Mesothelial cell of epicardium (in vitro differentiated cells): ENCODE data around the gene TICRR. TPM values are rescaled to one million over a fixed set of nuclear protein-coding genes. Genes with fewer than 3 reads are reported as not detected.

Source experiments
- DNase-seq, 2 experiments: peaks; one replicate each; pipeline ENCODE4 v3.0.0; 2021; ENCODE audit warnings: low spot score in 2 of 2; ENCODE audit not compliant: unreplicated experiment in 2 of 2
- H3K27ac Mint-ChIP-seq: 2 replicates; pipeline ENCODE4 v1.8.0; 2021; ENCODE audit warnings: mixed read lengths
- H3K27me3 Mint-ChIP-seq: 2 replicates; pipeline ENCODE4 v1.8.0; 2021; ENCODE audit warnings: low read depth, mixed read lengths
- H3K36me3 Mint-ChIP-seq: 2 replicates; pipeline ENCODE4 v1.8.0; 2021; ENCODE audit warnings: mixed read lengths
- H3K4me1 Mint-ChIP-seq: 2 replicates; pipeline ENCODE4 v1.8.0; 2021; ENCODE audit warnings: mixed read lengths
- H3K4me3 Mint-ChIP-seq: 2 replicates; pipeline ENCODE4 v1.8.0; 2021; ENCODE audit warnings: mild to moderate bottlenecking, moderate library complexity, mixed read lengths
- H3K9me3 Mint-ChIP-seq: 2 replicates; pipeline ENCODE4 v1.8.0; 2021; ENCODE audit warnings: mixed read lengths
- CTCF ChIP-seq: fragments of 200-600 bp; sonication (generic); IDR thresholded peaks from one replicate; pipeline ENCODE4 v1.5.0; 2021; ENCODE audit warnings: antibody characterized with exemption; ENCODE audit not compliant: unreplicated experiment
- total RNA-seq: library from RNA; stranded (reverse); gene quantifications from 3 replicates; pipeline ENCODE4 v1.2.1, GENCODE V29; 2021

The TICRR gene
- total RNA-seq, 1 donor from 2014 or later, result 10.2 TPM

GRCh38 chr15:89586651-89587050 lies 11.4 kb downstream of the TICRR start:
- DNase-seq, result no peak
- Mint-ChIP-seq H3K27me3 (no peaks in the 10 kb centered on the region), H3K4me3 (no peak overlapping the region), H3K36me3 (peaks cover 2% of the 10 kb centered on the region), H3K4me1 (no peaks in the 10 kb centered on the region), H3K9me3 (no peaks in the 10 kb centered on the region), H3K27ac (no peak overlapping the region)
- no peak for TF ChIP-seq CTCF

- DNase-seq, result no peak
These were observed 12.7 kb downstream of the TICRR start for GRCh38 chr15:89587955-89588354.

GRCh38 chr15:89591834-89592233 lies 16.6 kb downstream of the TICRR start:
- Mint-ChIP-seq H3K4me1 (no peaks in the 10 kb centered on the region), H3K9me3 (no peaks in the 10 kb centered on the region), H3K27me3 (no peaks in the 10 kb centered on the region), H3K4me3 (no peak overlapping the region), H3K36me3 (peaks cover 4% of the 10 kb centered on the region), H3K27ac (no peak overlapping the region)
- DNase-seq, result no peak
- TF ChIP-seq CTCF, result no peak

More at GRCh38 chr15:89587955-89588354, 12.7 kb downstream of the TICRR start:
- TF ChIP-seq CTCF, result no peak
- Mint-ChIP-seq H3K9me3 (no peaks in the 10 kb centered on the region), H3K27ac (no peak overlapping the region), H3K36me3 (peaks cover 3% of the 10 kb centered on the region), H3K4me1 (no peaks in the 10 kb centered on the region), H3K4me3 (no peak overlapping the region), H3K27me3 (no peaks in the 10 kb centered on the region)

- Mint-ChIP-seq H3K27ac (no peak overlapping the region), H3K27me3 (no peaks in the 10 kb centered on the region), H3K9me3 (no peaks in the 10 kb centered on the region), H3K36me3 (peaks cover 11% of the 10 kb centered on the region), H3K4me1 (no peaks in the 10 kb centered on the region), H3K4me3 (no peak overlapping the region)
- no peak for TF ChIP-seq CTCF
- no peak for DNase-seq
These were observed 17.7 kb downstream of the TICRR start for GRCh38 chr15:89593018-89593417.

GRCh38 chr15:89599021-89599420 lies 23.8 kb downstream of the TICRR start:
- Mint-ChIP-seq H3K27me3 (no peaks in the 10 kb centered on the region), H3K4me3 (no peak overlapping the region), H3K4me1 (no peaks in the 10 kb centered on the region), H3K27ac (no peak overlapping the region), H3K9me3 (no peaks in the 10 kb centered on the region), H3K36me3 (peaks cover 19% of the 10 kb centered on the region)
- TF ChIP-seq CTCF, result no peak
- no peak for DNase-seq

- Mint-ChIP-seq H3K9me3 (peaks cover 40% of the 10 kb centered on the region), H3K4me1 (no peaks in the 10 kb centered on the region), H3K4me3 (no peak overlapping the region), H3K36me3 (peaks cover 79% of the 10 kb centered on the region), H3K27me3 (no peaks in the 10 kb centered on the region), H3K27ac (no peak overlapping the region)
- DNase-seq, result no peak
- no peak for TF ChIP-seq CTCF
These were observed 36.0 kb downstream of the TICRR start for GRCh38 chr15:89611317-89611716.
